H1 (cell line): ENCODE results near the gene PUS7L. TPM values are rescaled to one million over a fixed set of nuclear protein-coding genes. Genes with fewer than 3 reads are reported as not detected.

Experiments used
- CTCF ChIA-PET: fragments of 300-600 bp; sonication (Branson Sonifier 250); formaldehyde crosslinking; loops from one replicate; lab custom pipeline; 2021; ENCODE audit not compliant: partially characterized antibody; lab: Charles Lee
- POLR2A ChIA-PET: fragments of 300-600 bp; sonication (Branson Sonifier 250); formaldehyde crosslinking; loops from one replicate; lab custom pipeline; 2021; ENCODE audit warnings: inconsistent platforms; ENCODE audit not compliant: partially characterized antibody; lab: Charles Lee
- DNase-seq, 2 experiments: peaks; one replicate each; pipeline versions ENCODE4 v3.0.0 to v3.0.0-alpha.2; 2010 to 2022; ENCODE audit warnings: low spot score in 2 of 2, low read depth in 1 of 2, mixed read lengths in 1 of 2
- FAIRE-seq: peaks from 2 replicates; lab custom pipeline; 2011; peaks lifted over from hg19 to GRCh38; lab: Jason Lieb, UNC
- H2AFZ ChIP-seq: 2 replicates; pipeline ENCODE4 v1.8.1; 2012; ENCODE audit warnings: low read length, inconsistent platforms
- H2AK5ac ChIP-seq: 2 replicates; pipeline ENCODE4 v1.6.1; 2013; ENCODE audit warnings: low read depth, low read length
- H2BK120ac ChIP-seq: replicated peaks from 2 replicates; pipeline ENCODE3; 2013; ENCODE audit warnings: low read depth, low read length, inconsistent platforms
- H2BK12ac ChIP-seq: 2 replicates; pipeline ENCODE4 v1.6.1; 2013; ENCODE audit warnings: low read depth, low read length
- H2BK15ac ChIP-seq: 2 replicates; pipeline ENCODE4 v1.6.1; 2013; ENCODE audit warnings: low read length
- H2BK20ac ChIP-seq: 2 replicates; pipeline ENCODE4 v1.6.1; 2013; ENCODE audit warnings: low read length
- H2BK5ac ChIP-seq: 2 replicates; pipeline ENCODE4 v1.6.1; 2013; ENCODE audit warnings: low read depth, low read length
- H3K14ac ChIP-seq: 2 replicates; pipeline ENCODE4 v1.6.1; 2013; ENCODE audit warnings: inconsistent platforms; ENCODE audit not compliant: insufficient read length
- H3K18ac ChIP-seq: 2 replicates; pipeline ENCODE4 v1.6.1; 2013; ENCODE audit warnings: low read length; ENCODE audit errors: extremely low read depth
- H3K23ac ChIP-seq: 2 replicates; pipeline ENCODE4 v1.6.1; 2013; ENCODE audit warnings: inconsistent platforms; ENCODE audit not compliant: insufficient read length
- H3K23me2 ChIP-seq: 2 replicates; pipeline ENCODE4 v1.6.1; 2013; ENCODE audit warnings: low read depth, low read length
- H3K27ac ChIP-seq: 2 replicates; pipeline ENCODE4 v1.6.1; 2011; ENCODE audit warnings: low read depth, low read length, inconsistent platforms
- H3K27me3 ChIP-seq, 4 experiments: replicated peaks in 1 of 4; 1 replicate in 1 of 4; 2 replicates in 3 of 4; pipeline versions ENCODE4 v1.6.1 to v1.8.1; 2011 to 2013; ENCODE audit warnings: low read length in 3 of 4, mild to moderate bottlenecking in 3 of 4, inconsistent platforms in 2 of 4, mixed read lengths in 2 of 4, moderate library complexity in 1 of 4; ENCODE audit not compliant: control insufficient read depth in 3 of 4, insufficient read depth in 3 of 4; ENCODE audit errors: extremely low read depth in 1 of 4
- H3K36me3 ChIP-seq, 4 experiments: 2 replicates each; pipeline versions ENCODE4 v1.6.1 to v1.8.1; 2011 to 2013; ENCODE audit warnings: mild to moderate bottlenecking in 4 of 4, low read length in 3 of 4, moderate library complexity in 2 of 4, control low read depth in 1 of 4, inconsistent platforms in 1 of 4; ENCODE audit not compliant: insufficient read depth in 4 of 4, control insufficient read depth in 2 of 4
- H3K4ac ChIP-seq: replicated peaks from 2 replicates; pipeline ENCODE3; 2013; ENCODE audit warnings: low read length, low read depth, mixed read lengths, inconsistent platforms; ENCODE audit not compliant: insufficient read length
- H3K4me1 ChIP-seq, 4 experiments: replicated peaks in 1 of 4; 1 replicate in 1 of 4; 2 replicates in 3 of 4; pipeline versions ENCODE4 v1.6.1 to v1.8.1; 2011 to 2013; ENCODE audit warnings: low read length in 3 of 4, inconsistent platforms in 2 of 4, mixed read lengths in 1 of 4; ENCODE audit not compliant: insufficient read depth in 4 of 4, control insufficient read depth in 3 of 4
- H3K4me2 ChIP-seq, 2 experiments: 2 replicates each; pipeline versions ENCODE4 v1.6.1 to v1.8.1; 2011 to 2013; ENCODE audit warnings: low read depth in 2 of 2, low read length in 2 of 2, control low read depth in 1 of 2, inconsistent platforms in 1 of 2, mild to moderate bottlenecking in 1 of 2; ENCODE audit not compliant: insufficient read depth in 1 of 2
- H3K4me3 ChIP-seq, 4 experiments: fragments of 200-600, 300-600 bp in 1 of 4; sonication (generic), shearing (Covaris generic), sonication (Bioruptor Twin) in 1 of 4; 2 replicates each; pipeline versions ENCODE4 v1.5.1 to v1.8.1; 2011 to 2016; ENCODE audit warnings: low read length in 4 of 4, low read depth in 3 of 4, control low read depth in 2 of 4, inconsistent platforms in 2 of 4, mild to moderate bottlenecking in 2 of 4, mixed read lengths in 1 of 4, moderate library complexity in 1 of 4; ENCODE audit not compliant: insufficient read depth in 2 of 4; ENCODE audit errors: extremely low read depth in 1 of 4
- H3K56ac ChIP-seq: replicated peaks from 2 replicates; pipeline ENCODE3; 2013; ENCODE audit warnings: low read depth, mild to moderate bottlenecking, mixed read lengths, low read length, inconsistent platforms; ENCODE audit not compliant: insufficient read length
- H3K79me1 ChIP-seq: 2 replicates; pipeline ENCODE4 v1.6.1; 2013; ENCODE audit warnings: low read depth, low read length, control low read depth
- H3K79me2 ChIP-seq, 2 experiments: 2 replicates each; pipeline versions ENCODE4 v1.6.1 to v1.8.1; 2012 to 2013; ENCODE audit warnings: low read length in 2 of 2, mild to moderate bottlenecking in 2 of 2, inconsistent platforms in 1 of 2; ENCODE audit not compliant: insufficient read depth in 2 of 2, control insufficient read depth in 1 of 2
- H3K9ac ChIP-seq, 4 experiments: replicated peaks in 1 of 4; 1 replicate in 1 of 4; 2 replicates in 3 of 4; pipeline versions ENCODE4 v1.6.1 to v1.8.1; 2011 to 2013; ENCODE audit warnings: low read depth in 3 of 4, low read length in 3 of 4, control low read depth in 2 of 4, mild to moderate bottlenecking in 2 of 4, moderate library complexity in 2 of 4, inconsistent platforms in 1 of 4; ENCODE audit errors: extremely low read depth in 1 of 4
- H3K9me3 ChIP-seq, 2 experiments: 2 replicates each; pipeline versions ENCODE4 v1.6.1 to v1.8.1; 2012 to 2013; ENCODE audit warnings: mild to moderate bottlenecking in 2 of 2, moderate library complexity in 2 of 2, control low read depth in 1 of 2, inconsistent platforms in 1 of 2, low read depth in 1 of 2, low read length in 1 of 2, mixed read lengths in 1 of 2; ENCODE audit not compliant: insufficient read depth in 2 of 2
- H4K20me1 ChIP-seq, 2 experiments: replicated peaks in 1 of 2; 2 replicates each; pipeline versions ENCODE3 to v1.8.1; 2011 to 2013; ENCODE audit warnings: inconsistent platforms in 2 of 2, low read length in 2 of 2, mild to moderate bottlenecking in 1 of 2; ENCODE audit not compliant: insufficient read depth in 2 of 2, control insufficient read depth in 1 of 2
- H4K5ac ChIP-seq: 2 replicates; pipeline ENCODE4 v1.6.1; 2013; ENCODE audit warnings: low read length, low read depth, mixed read lengths, inconsistent platforms; ENCODE audit not compliant: insufficient read length
- H4K8ac ChIP-seq: 2 replicates; pipeline ENCODE4 v1.8.0; 2013; ENCODE audit warnings: mild to moderate bottlenecking, moderate library complexity, low read length, inconsistent platforms; ENCODE audit not compliant: insufficient read depth; ENCODE audit errors: extremely low read depth
- H4K91ac ChIP-seq: replicated peaks from 2 replicates; pipeline ENCODE3; 2013; ENCODE audit warnings: low read length, mixed read lengths, inconsistent platforms; ENCODE audit not compliant: insufficient read length
- CREB1 ChIP-seq: IDR thresholded peaks from 2 replicates; pipeline ENCODE4 v1.6.1; 2012; ENCODE audit warnings: inconsistent platforms
- E2F6 ChIP-seq: IDR thresholded peaks from 2 replicates; pipeline ENCODE4 v1.6.1; 2012; ENCODE audit warnings: inconsistent platforms
- GTF2F1 ChIP-seq: IDR thresholded peaks from 2 replicates; pipeline ENCODE4 v1.6.1; 2012; ENCODE audit warnings: low read depth, low read length, improper control_type of control experiment, borderline replicate concordance
- JUND ChIP-seq: IDR thresholded peaks from 2 replicates; pipeline ENCODE4 v1.6.1; 2011; ENCODE audit warnings: mild to moderate bottlenecking, improper control_type of control experiment, low read length
- NANOG ChIP-seq: IDR thresholded peaks from 2 replicates; pipeline ENCODE4 v1.6.1; 2011; ENCODE audit warnings: low read length, low read depth, mild to moderate bottlenecking, inconsistent platforms; ENCODE audit not compliant: insufficient read depth, poor library complexity, severe bottlenecking
- RBBP5 ChIP-seq: IDR thresholded peaks from 2 replicates; pipeline ENCODE4 v1.7.1; 2012; ENCODE audit warnings: low read depth, mild to moderate bottlenecking, inconsistent platforms, low read length, moderate library complexity, borderline replicate concordance
- RXRA ChIP-seq: IDR thresholded peaks from 2 replicates; pipeline ENCODE4 v1.6.1; 2011; ENCODE audit warnings: low read depth, mild to moderate bottlenecking, low read length, moderate library complexity; ENCODE audit not compliant: insufficient read depth
- SRF ChIP-seq: IDR thresholded peaks from 2 replicates; pipeline ENCODE4 v1.6.1; 2011; ENCODE audit warnings: mild to moderate bottlenecking, low read depth, low read length, moderate library complexity
- polyA plus RNA-seq, 7 experiments: library from polyadenylated mRNA; depleted of rRNA in 3 of 7; stranded (reverse) in 5 of 7; unstranded in 2 of 7; fragments of >200 nt in 5 of 7; fragments of 200-250 nt in 2 of 7; gene quantifications; 1 replicate in 5 of 7; 2 replicates in 1 of 7; 4 replicates in 1 of 7; pipeline versions ENCODE4 v1.2.1 to v1.2.3, GENCODE V29; 2011 to 2013; ENCODE audit warnings: missing spikeins in 2 of 7, mixed read lengths in 2 of 7
- total RNA-seq: library from RNA; stranded (reverse); fragmentation: NEBNext Ultra II Directional; extraction: Animal tissue kit (Norgen Biotek cat#: 25700); gene quantifications from 2 replicates; pipeline ENCODE4 v1.2.1, GENCODE V29; 2021
- TF ChIP-seq, protein P1 (sequence below): IDR thresholded peaks from 2 replicates; pipeline ENCODE4 v1.6.1; 2011; ENCODE audit warnings: low read length, improper control_type of control experiment

PUS7L gene
- total and polyA plus RNA-seq, 2 of the 8 experiments (the other 6 are each of a cell fraction or from before 2014, with no cell fraction given), result 3.6 to 26.8 TPM

DNA sequence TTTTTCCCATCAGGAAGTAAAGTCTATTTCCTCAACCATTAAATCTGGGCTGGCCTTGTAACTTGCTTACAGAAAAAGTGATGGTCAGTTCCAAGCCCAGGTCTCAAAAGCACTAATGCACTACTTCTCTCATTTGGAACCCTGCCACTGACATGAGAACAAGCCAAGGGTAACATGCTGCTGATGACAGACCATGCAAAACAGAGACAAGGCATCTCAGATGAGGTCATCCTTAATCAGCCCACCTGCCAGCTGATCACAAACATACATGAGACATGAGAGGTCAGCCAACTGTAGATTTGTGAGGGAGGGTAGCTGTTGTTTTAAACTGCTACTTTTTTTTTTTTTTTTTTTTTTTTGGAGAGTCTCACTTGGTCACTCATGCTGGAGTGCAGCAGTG, 31.4 kb upstream of the PUS7L start:
- CTCF ChIA-PET, result interaction anchor here (0.6 to 0.9 kb wide), 2 partner anchors 344 to 798 kb away, joined by 3 read pairs; no protein-coding TSS in a partner anchor
- Histone ChIP-seq H2AFZ (no peak overlapping the region), H4K91ac (no peak overlapping the region), H3K56ac (no peak overlapping the region), H2BK20ac (no peak overlapping the region), H3K4me3 (no peak overlapping the region), H3K36me3 (peaks cover 0 to 3% (median 0%) of the 10 kb centered on the region in 4 experiments; a peak in 1 of 8 replicates), H3K27ac (no peak overlapping the region), H3K79me1 (no peaks in the 10 kb centered on the region), H3K9me3 (no peaks in the 10 kb centered on the region), H2BK5ac (no peak overlapping the region), H4K20me1 (no peaks in the 10 kb centered on the region), H3K27me3 (no peaks in the 10 kb centered on the region), H3K9ac (no peak overlapping the region), H3K4me2 (no peak overlapping the region), H4K5ac (no peak overlapping the region), H3K23ac (no peak overlapping the region), H2BK12ac (no peak overlapping the region)
- POLR2A ChIA-PET, result no interaction called here
- DNase-seq (no peak), FAIRE-seq (no peak)
- TF ChIP-seq CREB1, result no peak
- TF ChIP-seq NANOG, result no peak
- TF ChIP-seq, protein P1, sequence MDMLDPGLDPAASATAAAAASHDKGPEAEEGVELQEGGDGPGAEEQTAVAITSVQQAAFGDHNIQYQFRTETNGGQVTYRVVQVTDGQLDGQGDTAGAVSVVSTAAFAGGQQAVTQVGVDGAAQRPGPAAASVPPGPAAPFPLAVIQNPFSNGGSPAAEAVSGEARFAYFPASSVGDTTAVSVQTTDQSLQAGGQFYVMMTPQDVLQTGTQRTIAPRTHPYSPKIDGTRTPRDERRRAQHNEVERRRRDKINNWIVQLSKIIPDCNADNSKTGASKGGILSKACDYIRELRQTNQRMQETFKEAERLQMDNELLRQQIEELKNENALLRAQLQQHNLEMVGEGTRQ, result no peak
- no peak for TF ChIP-seq RBBP5
- TF ChIP-seq JUND, result no peak
- TF ChIP-seq E2F6, result no peak
- TF ChIP-seq SRF, result no peak
- no peak for TF ChIP-seq GTF2F1
- no peak for TF ChIP-seq RXRA
- TF ChIP-seq, all 59 proteins: peak for 0
- H4K8ac ChIP-seq, result no peak overlapping the region
- no peak overlapping the region for H2AK5ac ChIP-seq
- no peaks in the 10 kb centered on the region for H3K4me1 ChIP-seq
- H3K4ac ChIP-seq, result no peak overlapping the region
- H2BK15ac ChIP-seq, result no peak overlapping the region
- H3K14ac ChIP-seq, result no peak overlapping the region
- H2BK120ac ChIP-seq, result no peak overlapping the region
- H3K18ac ChIP-seq, result no peak overlapping the region
- H3K79me2 ChIP-seq, result no peaks in the 10 kb centered on the region
- H3K23me2 ChIP-seq, result no peaks in the 10 kb centered on the region
